B cell (primary cell): ENCODE results near the gene DDAH1. TPM values are rescaled to one million over a fixed set of nuclear protein-coding genes. Genes with fewer than 3 reads are reported as not detected.

Experiments
- ATAC-seq: fragments of 200-7000 bp; cut with Tn5 transposase; one replicate; pipeline ENCODE4 v1.10.0; 2021; ENCODE audit warnings: low read depth, mild to moderate bottlenecking, moderate number of reproducible peaks, moderate library complexity
- CTCF ChIA-PET: fragments of 350-600 bp; sonication (Branson Sonifier 250); formaldehyde crosslinking; loops from one replicate; lab custom pipeline; 2021; ENCODE audit warnings: antibody characterized with exemption, inconsistent platforms; lab: Charles Lee
- POLR2A ChIA-PET: fragments of 350-600 bp; sonication (Branson Sonifier 250); formaldehyde crosslinking; loops from one replicate; lab custom pipeline; 2021; ENCODE audit warnings: antibody characterized with exemption; lab: Charles Lee
- DNase-seq: peaks from one replicate; pipeline ENCODE4 v3.0.0; 2013
- H2AFZ ChIP-seq: 2 replicates; pipeline ENCODE4 v1.6.1; 2012; ENCODE audit warnings: mild to moderate bottlenecking, low read depth, low read length; ENCODE audit not compliant: insufficient read depth, poor library complexity, severe bottlenecking
- H3K27ac ChIP-seq, 2 donors: 1 replicate in 1 of 2; 2 replicates in 1 of 2; pipeline ENCODE4 v1.5.1; 2012 to 2013; ENCODE audit warnings: low read length in 2 of 2, mild to moderate bottlenecking in 2 of 2, moderate library complexity in 1 of 2
- H3K27me3 ChIP-seq, 4 experiments: fragments of 200-600 bp in 1 of 4; sonication (generic) in 1 of 4; replicated peaks in 1 of 4; 1 replicate in 2 of 4; 2 replicates in 2 of 4; pipeline versions ENCODE4 v1.6.1 to v1.7.0; 2013 to 2016; ENCODE audit warnings: low read length in 3 of 4, mild to moderate bottlenecking in 2 of 4, mixed read lengths in 1 of 4, moderate library complexity in 1 of 4; ENCODE audit not compliant: insufficient read depth in 4 of 4, control insufficient read depth in 3 of 4; ENCODE audit errors: control extremely low read depth in 1 of 4
- H3K36me3 ChIP-seq, 2 experiments: replicated peaks in 1 of 2; 1 replicate in 1 of 2; 2 replicates in 1 of 2; pipeline versions ENCODE4 v1.6.1 to v1.7.1; 2013; ENCODE audit warnings: low read length in 1 of 2; ENCODE audit not compliant: insufficient read depth in 2 of 2, control insufficient read depth in 1 of 2; ENCODE audit errors: control extremely low read depth in 1 of 2, extremely low read depth in 1 of 2
- H3K4me1 ChIP-seq, 2 donors: fragments of 200-600 bp in 1 of 2; sonication (generic) in 1 of 2; 1 replicate in 1 of 2; 2 replicates in 1 of 2; pipeline versions ENCODE4 v1.5.1 to v1.6.1; 2013 to 2017; ENCODE audit warnings: low read length in 2 of 2; ENCODE audit not compliant: control insufficient read depth in 2 of 2, insufficient read depth in 2 of 2
- H3K4me2 ChIP-seq: replicated peaks from 2 replicates; pipeline ENCODE3; 2012; ENCODE audit warnings: mild to moderate bottlenecking, low read depth, low read length; ENCODE audit not compliant: poor library complexity, severe bottlenecking
- H3K4me3 ChIP-seq, 5 experiments: fragments of 200-600 bp in 1 of 5; sonication (generic) in 1 of 5; 1 replicate in 3 of 5; 2 replicates in 2 of 5; pipeline versions ENCODE4 v1.5.1 to v1.7.0; 2011 to 2016; ENCODE audit warnings: low read length in 4 of 5, mild to moderate bottlenecking in 4 of 5, low read depth in 2 of 5, control low read depth in 1 of 5, moderate library complexity in 1 of 5; ENCODE audit not compliant: insufficient read depth in 1 of 5; ENCODE audit errors: control extremely low read depth in 1 of 5, extremely low read depth in 1 of 5
- H3K79me2 ChIP-seq: fragments of 200-600 bp; sonication (generic); one replicate; pipeline ENCODE4 v1.6.0; 2016; ENCODE audit warnings: low read length; ENCODE audit not compliant: control insufficient read depth, insufficient read depth
- H3K9ac ChIP-seq: fragments of 200-600 bp; sonication (generic); 2 replicates; pipeline ENCODE4 v1.6.1; 2017; ENCODE audit warnings: mild to moderate bottlenecking, low read length, moderate library complexity
- H3K9me3 ChIP-seq, 3 donors: one replicate each; pipeline versions ENCODE4 v1.6.1 to v1.7.1; 2013; ENCODE audit warnings: low read length in 2 of 3; ENCODE audit not compliant: control insufficient read depth in 2 of 3, insufficient read depth in 1 of 3; ENCODE audit errors: control extremely low read depth in 1 of 3
- H4K20me1 ChIP-seq: 2 replicates; pipeline ENCODE4 v1.6.0; 2012; ENCODE audit warnings: mild to moderate bottlenecking, low read length; ENCODE audit not compliant: insufficient read depth, control insufficient read depth, poor library complexity, severe bottlenecking
- H3K27ac Mint-ChIP-seq: one replicate; pipeline ENCODE4 v1.8.0; 2021; ENCODE audit warnings: mixed read lengths
- H3K27me3 Mint-ChIP-seq: one replicate; pipeline ENCODE4 v1.8.0; 2021; ENCODE audit warnings: mixed read lengths
- H3K4me1 Mint-ChIP-seq: one replicate; pipeline ENCODE4 v1.8.0; 2021; ENCODE audit warnings: mixed read lengths
- H3K4me3 Mint-ChIP-seq: one replicate; pipeline ENCODE4 v1.8.0; 2021; ENCODE audit warnings: mixed read lengths
- H3K9me3 Mint-ChIP-seq: one replicate; pipeline ENCODE4 v1.8.0; 2022; ENCODE audit warnings: mixed read lengths; ENCODE audit not compliant: insufficient read depth
- CTCF ChIP-seq: fragments of 200-600 bp; IDR thresholded peaks from one replicate; pipeline ENCODE4 v1.8.0; 2022; ENCODE audit warnings: antibody characterized with exemption, mild to moderate bottlenecking
- EZH2 ChIP-seq: IDR thresholded peaks from 2 replicates; pipeline ENCODE4 v1.6.1; 2012; ENCODE audit warnings: borderline replicate concordance, low read depth, mild to moderate bottlenecking, moderate library complexity, low read length; ENCODE audit not compliant: insufficient read depth, poor library complexity, severe bottlenecking
- WGBS: methylation state at CpG from one replicate; pipeline ENCODE4 v1.1.5; 2013; ENCODE audit warnings: missing lambda C conversion rate; ENCODE audit not compliant: insufficient coverage; 5-methylcytosine and 5-hydroxymethylcytosine counted together
- intact Hi-C: fragments of 100-400 bp; cut with micrococcal nuclease; formaldehyde crosslinking; loops from one replicate; pipeline ENCODE4 v1.10.0; 2022
- polyA plus RNA-seq: library from polyadenylated mRNA; depleted of rRNA; stranded (reverse); fragments of >200 nt; gene quantifications from 2 replicates; pipeline ENCODE4 v1.2.3, GENCODE V29; 2012
- total RNA-seq, 2 donors: library from RNA; stranded (reverse); fragments of 120-200 nt in 1 of 2; gene quantifications; 1 replicate in 1 of 2; 2 replicates in 1 of 2; pipeline versions ENCODE4 v1.2.3 to v1.2.4, GENCODE V29; 2013 to 2022

Gene DDAH1
- total and polyA plus RNA-seq, 2 donors (not counting 1 experiment from before 2014, with no cell fraction given): 0.04 TPM; not detected in 1

- Histone ChIP-seq H2AFZ (no peak overlapping the region), H3K36me3 (peaks cover 2 to 5% of the 10 kb centered on the region in 2 experiments), H3K9ac (no peak overlapping the region), H3K4me2 (no peak overlapping the region), H3K79me2 (peaks cover 52% of the 10 kb centered on the region), H3K9me3 (no peaks in the 10 kb centered on the region), H4K20me1 (no peaks in the 10 kb centered on the region), H3K27ac (no peak overlapping the region), H3K27me3 (no peaks in the 10 kb centered on the region), H3K4me3 (no peak overlapping the region), H3K4me1 (peaks cover 12 to 14% of the 10 kb centered on the region in 2 donors)
- 90% methylated on average over 4 of the region's 4 CpGs for WGBS
- Mint-ChIP-seq H3K4me1 (peaks cover 19% of the 10 kb centered on the region), H3K4me3 (no peak overlapping the region), H3K27me3 (no peaks in the 10 kb centered on the region), H3K9me3 (no peaks in the 10 kb centered on the region), H3K27ac (no peak overlapping the region)
- POLR2A ChIA-PET: no interaction called here
- TF ChIP-seq EZH2: no peak
- CTCF ChIA-PET: interaction anchor here (1.1 to 2.0 kb wide), 3 partner anchors 21 to 345 kb away, joined by 3 to 6 read pairs (median 3); partner anchors contain the start of gene C1orf52
- ATAC-seq (no peak), DNase-seq (no peak)
- intact Hi-C loops: no loop called here
These were observed 184.3 kb downstream of the DDAH1 start for GRCh38 chr1:85280636-85281035.

GRCh38 chr1:85279458-85280080, 185.4 kb downstream of the DDAH1 start:
- Histone ChIP-seq H3K4me2 (no peak overlapping the region), H4K20me1 (peaks cover 8% of the 10 kb centered on the region), H3K36me3 (peaks cover 2 to 3% of the 10 kb centered on the region in 2 experiments), H3K27ac (no peak overlapping the region), H3K9me3 (no peaks in the 10 kb centered on the region), H3K79me2 (peaks cover 58% of the 10 kb centered on the region), H3K4me3 (no peak overlapping the region), H2AFZ (no peak overlapping the region), H3K4me1 (peaks cover 20 to 24% of the 10 kb centered on the region in 2 donors), H3K9ac (no peak overlapping the region), H3K27me3 (no peaks in the 10 kb centered on the region)
- no peak for DNase-seq
- Mint-ChIP-seq H3K27ac (no peak overlapping the region), H3K9me3 (no peaks in the 10 kb centered on the region), H3K4me1 (peaks cover 29% of the 10 kb centered on the region), H3K4me3 (no peak overlapping the region), H3K27me3 (no peaks in the 10 kb centered on the region)
- TF ChIP-seq EZH2 (no peak), CTCF (no peak)
- intact Hi-C loops: loop anchor here (5.0 kb wide), 2 partner anchors 772 to 1633 kb away; partner anchors contain the start of genes GNG5, HS2ST1, SELENOF and SPATA1
- CTCF ChIA-PET: interaction anchor here (1.0 to 5.5 kb wide), 4 partner anchors 20 to 344 kb away, joined by 3 to 59 read pairs (median 4); partner anchors contain the start of gene C1orf52
- POLR2A ChIA-PET: no interaction called here
- WGBS: 83% methylated on average over 7 of the region's 10 CpGs
- ATAC-seq: no peak
